GM18861 (cell line): ENCODE measurements around the gene IL18R1.

Source experiments
- ATAC-seq: cut with Tn5 transposase; IDR thresholded peaks from one replicate; pipeline ENCODE4 v1.9.1; 2021; ENCODE audit not compliant: unreplicated experiment

Gene IL18R1

DNA sequence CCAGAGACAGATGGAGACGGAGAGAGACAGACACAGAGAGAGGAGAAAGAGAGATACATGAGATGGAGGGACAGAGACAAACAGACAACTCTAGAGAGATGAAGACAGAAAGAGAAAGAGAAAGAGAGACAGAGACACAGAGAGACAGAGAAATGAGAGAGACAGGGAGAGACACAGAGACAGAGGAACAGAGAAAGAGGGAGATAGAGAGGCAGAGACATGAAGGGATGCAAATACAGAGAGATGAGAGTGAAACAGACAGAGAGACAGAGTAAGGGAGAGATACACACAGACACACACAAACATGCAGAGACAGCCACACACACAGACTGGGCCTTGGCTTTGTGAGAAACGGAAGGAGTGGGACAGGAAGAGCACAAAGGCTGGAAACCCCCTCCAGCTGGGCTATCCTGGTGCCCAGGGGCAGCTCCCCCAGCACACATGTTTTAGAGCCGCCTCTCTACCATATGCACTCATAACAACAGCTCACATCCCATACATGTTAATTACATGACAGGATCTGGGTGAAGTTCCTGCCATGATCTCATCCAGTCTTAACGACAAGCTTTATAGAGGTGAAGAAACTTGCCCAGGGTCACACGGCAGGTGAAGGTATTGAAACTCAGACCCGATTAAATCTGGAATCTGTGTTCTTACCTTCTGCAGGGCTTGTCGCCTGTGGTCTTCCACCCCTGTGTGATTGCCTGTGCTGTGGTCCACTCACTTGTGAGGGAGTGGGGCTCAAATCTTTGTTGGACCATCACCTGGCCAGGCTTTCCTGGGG is 32.4 kb downstream of the IL18R1 start:
- ATAC-seq: no peak

GRCh38 chr2:102391565-102391964 is 36.0 kb downstream of the IL18R1 start:
- no peak for ATAC-seq

GRCh38 chr2:102392096-102392495 is 36.5 kb downstream of the IL18R1 start:
- ATAC-seq: no peak

- no peak for ATAC-seq
Measured at GRCh38 chr2:102392942-102393341, 37.3 kb downstream of the IL18R1 start.

DNA sequence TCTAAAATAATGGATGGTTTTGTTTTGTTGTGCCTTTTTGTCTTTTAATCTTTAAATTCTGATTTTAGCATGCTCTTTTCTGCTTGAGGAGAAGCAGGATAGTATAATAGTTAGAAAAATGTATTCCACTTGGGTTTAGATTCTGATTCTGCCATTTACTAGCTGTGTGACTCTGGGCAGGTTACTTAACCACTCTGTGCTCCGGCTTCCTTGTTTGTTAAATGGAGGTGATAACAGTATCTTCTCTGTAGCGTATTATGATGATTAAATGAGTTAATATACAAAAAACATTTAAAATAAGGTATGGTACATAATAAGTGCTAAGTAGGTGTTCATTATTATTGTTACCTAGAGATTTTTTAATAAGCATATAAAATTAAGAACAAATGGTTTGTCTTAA is 40.4 kb downstream of the IL18R1 start:
- no peak for ATAC-seq

DNA sequence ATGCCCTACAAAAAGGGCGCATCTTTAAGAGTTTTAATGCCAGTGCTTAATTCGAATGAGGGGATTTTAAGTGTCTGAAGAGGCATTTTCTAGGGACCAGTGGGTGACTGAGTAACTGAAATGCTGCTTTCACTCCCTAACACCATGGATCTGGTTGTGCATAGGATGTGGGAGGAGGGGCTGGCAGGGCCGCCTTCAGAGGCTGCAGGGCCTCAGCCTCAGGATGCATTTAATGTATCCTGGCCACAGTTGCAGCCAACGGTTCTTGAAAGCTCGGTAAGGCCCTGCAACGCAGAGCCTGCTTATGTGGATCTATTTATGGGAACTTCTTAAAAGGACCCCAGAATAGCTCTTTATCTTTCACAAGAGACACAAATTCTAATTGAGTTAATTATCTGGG is 41.6 kb downstream of the IL18R1 start:
- ATAC-seq: no peak

- ATAC-seq: no peak
Measured at GRCh38 chr2:102399499-102400141, 44.0 kb downstream of the IL18R1 start.

DNA sequence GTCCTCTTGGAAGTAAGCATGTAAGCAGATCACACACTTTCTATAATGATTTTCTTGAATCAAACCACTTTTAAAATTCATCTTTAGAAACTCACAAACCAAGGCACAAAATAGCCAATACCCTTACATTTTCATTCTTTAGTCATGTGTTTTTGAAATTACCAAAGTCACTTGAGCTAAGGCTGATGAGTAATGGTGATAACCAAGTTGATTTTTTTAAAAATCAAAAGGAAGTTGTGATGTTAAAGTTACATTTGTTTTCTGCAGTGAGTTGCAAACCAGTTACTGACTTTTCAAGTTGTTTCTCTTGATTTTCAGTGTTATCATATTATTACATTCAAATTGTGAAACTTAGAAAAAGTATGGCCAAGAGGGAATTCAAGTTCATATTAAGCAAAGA is 45.9 kb downstream of the IL18R1 start:
- no peak for ATAC-seq

DNA sequence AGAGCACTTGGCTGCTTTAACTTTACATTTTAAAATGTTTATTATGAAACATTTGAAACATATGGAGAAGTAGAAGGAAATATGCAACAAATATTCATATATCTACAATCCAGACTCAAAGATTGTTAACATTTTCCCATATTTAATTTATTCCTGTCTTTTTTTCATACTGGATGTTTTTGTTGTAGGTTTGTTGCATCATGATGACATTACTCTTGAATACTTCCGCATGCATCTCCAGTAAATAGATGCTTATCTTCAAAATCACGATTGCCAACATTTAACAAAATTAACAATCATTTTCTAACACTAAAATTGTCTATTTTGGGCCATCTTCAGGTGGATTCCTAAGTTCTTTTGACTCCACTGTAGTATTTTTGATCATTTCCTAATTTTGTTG is 46.3 kb downstream of the IL18R1 start:
- no peak for ATAC-seq

GRCh38 chr2:102410952-102411351 is 55.4 kb downstream of the IL18R1 start:
- no peak for ATAC-seq

DNA sequence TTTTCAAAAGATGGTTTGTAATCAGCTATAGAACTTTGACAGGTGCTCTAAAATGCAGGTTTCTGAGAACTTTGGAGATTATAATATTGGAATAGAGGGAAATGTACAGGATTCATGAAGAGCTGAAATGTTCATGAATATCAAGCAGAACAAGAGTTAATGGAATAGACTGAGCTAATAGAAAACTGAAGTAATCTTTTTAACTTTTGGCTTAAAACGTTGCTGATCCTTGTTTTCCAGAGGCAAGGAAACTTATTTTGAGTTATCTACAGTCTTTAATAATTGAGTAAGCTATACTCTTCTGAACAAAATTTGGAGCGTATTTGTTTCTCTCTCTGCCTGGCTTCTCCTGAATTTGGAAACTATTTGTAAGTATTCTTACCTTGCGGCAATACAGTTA is 56.6 kb downstream of the IL18R1 start:
- ATAC-seq: no peak

DNA sequence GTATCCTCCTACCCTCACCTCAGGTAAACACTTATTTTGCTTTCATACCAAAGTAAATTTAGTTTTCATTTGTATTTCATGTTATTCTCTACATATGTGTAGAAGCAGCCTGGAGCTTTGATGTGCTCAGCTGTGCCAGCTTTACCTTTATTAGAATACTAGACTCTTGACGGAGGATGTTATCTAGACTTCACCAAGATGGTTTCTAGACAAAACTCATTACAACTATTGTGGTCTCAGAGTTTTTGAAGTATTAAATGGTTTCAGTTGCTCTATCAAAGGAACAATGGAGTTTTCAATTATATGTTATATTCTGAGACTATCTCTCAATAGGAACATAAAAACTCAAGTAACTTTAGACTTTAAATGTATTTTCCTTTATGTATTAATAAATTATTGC is 62.4 kb downstream of the IL18R1 start:
- ATAC-seq: peak; percentile 56

DNA sequence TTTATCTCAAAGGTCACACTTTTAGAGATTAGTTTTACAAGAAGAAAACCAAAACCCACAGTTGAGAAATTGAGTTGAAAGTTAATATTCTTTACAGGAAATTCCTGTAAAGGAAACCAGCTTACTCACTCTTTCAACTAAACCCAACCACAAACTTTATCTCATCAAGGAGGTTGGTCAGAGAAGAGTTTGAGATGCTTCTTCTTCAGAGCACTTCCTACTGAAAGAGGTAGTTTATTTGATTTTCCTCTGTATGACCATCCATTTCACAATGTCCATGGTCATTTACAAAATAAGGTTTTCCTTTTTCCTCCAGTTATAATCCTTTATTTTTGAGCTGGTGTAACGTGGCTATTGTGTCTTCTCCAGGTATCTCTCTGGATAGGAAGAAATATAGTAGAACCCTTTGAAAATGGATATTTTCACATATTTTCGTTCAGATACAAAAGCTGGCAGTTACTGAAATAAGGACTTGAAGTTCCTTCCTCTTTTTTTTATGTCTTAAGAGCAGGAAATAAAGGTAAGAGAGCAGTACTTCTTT is 62.9 kb downstream of the IL18R1 start:
- peak; percentile 91 for ATAC-seq

DNA sequence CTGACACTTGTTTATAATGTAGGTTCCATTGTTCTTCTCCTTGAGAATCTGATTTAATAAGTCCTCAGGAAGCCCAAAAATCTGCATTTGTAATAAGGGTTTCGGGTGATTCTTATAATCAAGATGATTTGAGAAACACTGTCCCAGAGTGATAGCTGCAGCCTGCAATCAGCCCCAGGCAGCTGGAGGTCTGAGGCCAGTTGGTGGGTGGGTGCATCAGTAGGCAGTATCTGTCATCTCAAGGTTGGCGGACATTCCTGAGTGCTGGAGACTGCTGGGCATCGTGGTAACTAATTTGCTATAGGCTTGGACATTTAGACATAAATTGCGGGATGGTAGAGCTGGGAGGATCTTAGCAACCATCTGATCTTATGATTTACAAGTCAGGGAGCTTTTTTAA is 64.7 kb downstream of the IL18R1 start:
- no peak for ATAC-seq

- ATAC-seq: no peak
Measured at GRCh38 chr2:102421890-102422759, 66.5 kb downstream of the IL18R1 start.

DNA sequence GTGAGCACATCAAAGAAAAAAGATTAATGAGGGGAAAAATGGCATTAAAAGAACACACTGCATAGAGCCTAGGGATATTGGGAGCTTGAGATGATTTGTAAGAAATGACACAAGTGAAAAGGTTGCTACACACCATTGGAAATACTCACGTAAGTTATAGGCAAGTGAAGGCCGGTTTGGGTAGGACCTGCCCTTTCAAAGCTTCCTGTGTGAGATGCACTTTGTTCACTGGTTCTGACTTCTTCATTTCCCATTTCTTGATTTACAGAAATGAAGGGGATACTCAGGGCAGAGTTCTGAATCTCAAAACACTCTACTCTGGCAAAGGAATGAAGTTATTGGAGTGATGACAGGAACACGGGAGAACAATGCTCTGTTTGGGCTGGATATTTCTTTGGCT is 67.3 kb downstream of the IL18R1 start, which contains the start of gene IL18RAP:
TSS of gene IL18RAP (plus strand) at position 251 of the 400 bp plus-strand sequence. CDS start at position 369, 118 bp downstream.
- no peak for ATAC-seq

DNA sequence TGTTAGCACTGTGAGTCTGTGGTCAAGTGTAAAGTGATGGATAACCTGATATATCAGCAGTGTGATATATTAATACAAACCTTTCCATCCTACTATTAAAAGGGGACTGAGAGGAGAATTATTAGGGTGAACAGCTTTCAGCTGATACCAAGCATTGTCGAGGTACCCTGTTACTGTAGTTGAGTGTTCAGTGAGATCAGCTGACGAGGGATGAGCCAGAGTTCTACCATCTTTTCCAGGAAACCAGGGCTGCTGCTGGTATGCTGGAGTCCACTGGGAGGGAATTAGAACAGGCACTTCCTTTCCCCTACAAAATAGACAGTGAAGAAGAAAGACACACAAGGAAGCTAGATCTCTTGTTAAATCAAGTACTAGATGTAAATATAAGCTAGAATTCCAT is 67.8 kb downstream of the IL18R1 start:
- ATAC-seq: no peak

DNA sequence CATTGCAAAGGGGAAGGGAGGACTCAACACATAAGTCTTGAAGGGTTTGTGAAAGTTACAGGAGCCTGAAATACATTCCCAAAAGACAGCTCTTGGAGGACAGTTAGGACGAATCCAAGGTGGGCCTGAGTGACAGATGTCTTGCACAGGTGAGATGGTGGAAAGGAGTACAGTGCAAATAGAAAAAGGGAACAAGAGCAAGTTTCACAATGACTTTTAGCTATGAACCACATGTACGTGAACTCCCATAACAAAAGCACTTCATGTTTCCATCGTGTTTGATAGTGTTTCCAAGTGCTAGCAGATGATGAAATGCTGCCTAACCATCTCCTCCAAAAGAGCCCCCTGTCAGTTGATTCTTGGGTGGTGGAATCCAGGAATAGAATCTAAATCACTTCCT is 69.2 kb downstream of the IL18R1 start:
- peak; percentile 93 for ATAC-seq

GRCh38 chr2:102425441-102426132 is 70.0 kb downstream of the IL18R1 start:
- no peak for ATAC-seq

DNA sequence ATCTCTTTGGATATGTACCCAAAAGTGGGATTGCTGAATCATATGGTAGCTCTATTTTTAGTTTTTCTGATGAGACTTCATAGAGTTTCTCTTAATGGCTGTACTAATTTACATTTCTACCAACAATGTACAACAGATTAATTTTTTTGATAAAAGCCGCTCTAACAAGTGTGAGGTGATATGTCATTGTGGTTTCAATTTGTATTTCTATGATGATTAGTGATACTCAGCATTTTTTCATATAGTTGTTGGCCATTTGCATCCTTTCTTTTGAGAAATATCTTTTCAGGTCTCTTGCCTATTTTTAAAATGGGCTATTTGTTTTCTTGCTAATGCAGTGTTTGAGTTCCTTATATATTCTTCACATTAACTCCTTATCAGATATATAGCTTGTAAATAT is 71.7 kb downstream of the IL18R1 start:
- no peak for ATAC-seq

GRCh38 chr2:102428573-102428972 is 73.0 kb downstream of the IL18R1 start:
- ATAC-seq: no peak
